GM19395 (cell line): ENCODE results near the gene NRK.
"Not testable (repeated sequence)": the region's sequence is repeated elsewhere in the genome, so short reads cannot be mapped to it uniquely, and the experiment has no call there.

ENCODE experiments used
- ATAC-seq: cut with Tn5 transposase; IDR thresholded peaks from one replicate; pipeline ENCODE4 v1.9.1; 2021; ENCODE audit warnings: mild to moderate bottlenecking, moderate library complexity; ENCODE audit not compliant: unreplicated experiment

Gene NRK, protein sequence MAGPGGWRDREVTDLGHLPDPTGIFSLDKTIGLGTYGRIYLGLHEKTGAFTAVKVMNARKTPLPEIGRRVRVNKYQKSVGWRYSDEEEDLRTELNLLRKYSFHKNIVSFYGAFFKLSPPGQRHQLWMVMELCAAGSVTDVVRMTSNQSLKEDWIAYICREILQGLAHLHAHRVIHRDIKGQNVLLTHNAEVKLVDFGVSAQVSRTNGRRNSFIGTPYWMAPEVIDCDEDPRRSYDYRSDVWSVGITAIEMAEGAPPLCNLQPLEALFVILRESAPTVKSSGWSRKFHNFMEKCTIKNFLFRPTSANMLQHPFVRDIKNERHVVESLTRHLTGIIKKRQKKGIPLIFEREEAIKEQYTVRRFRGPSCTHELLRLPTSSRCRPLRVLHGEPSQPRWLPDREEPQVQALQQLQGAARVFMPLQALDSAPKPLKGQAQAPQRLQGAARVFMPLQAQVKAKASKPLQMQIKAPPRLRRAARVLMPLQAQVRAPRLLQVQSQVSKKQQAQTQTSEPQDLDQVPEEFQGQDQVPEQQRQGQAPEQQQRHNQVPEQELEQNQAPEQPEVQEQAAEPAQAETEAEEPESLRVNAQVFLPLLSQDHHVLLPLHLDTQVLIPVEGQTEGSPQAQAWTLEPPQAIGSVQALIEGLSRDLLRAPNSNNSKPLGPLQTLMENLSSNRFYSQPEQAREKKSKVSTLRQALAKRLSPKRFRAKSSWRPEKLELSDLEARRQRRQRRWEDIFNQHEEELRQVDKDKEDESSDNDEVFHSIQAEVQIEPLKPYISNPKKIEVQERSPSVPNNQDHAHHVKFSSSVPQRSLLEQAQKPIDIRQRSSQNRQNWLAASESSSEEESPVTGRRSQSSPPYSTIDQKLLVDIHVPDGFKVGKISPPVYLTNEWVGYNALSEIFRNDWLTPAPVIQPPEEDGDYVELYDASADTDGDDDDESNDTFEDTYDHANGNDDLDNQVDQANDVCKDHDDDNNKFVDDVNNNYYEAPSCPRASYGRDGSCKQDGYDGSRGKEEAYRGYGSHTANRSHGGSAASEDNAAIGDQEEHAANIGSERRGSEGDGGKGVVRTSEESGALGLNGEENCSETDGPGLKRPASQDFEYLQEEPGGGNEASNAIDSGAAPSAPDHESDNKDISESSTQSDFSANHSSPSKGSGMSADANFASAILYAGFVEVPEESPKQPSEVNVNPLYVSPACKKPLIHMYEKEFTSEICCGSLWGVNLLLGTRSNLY (N-terminal part only)

DNA sequence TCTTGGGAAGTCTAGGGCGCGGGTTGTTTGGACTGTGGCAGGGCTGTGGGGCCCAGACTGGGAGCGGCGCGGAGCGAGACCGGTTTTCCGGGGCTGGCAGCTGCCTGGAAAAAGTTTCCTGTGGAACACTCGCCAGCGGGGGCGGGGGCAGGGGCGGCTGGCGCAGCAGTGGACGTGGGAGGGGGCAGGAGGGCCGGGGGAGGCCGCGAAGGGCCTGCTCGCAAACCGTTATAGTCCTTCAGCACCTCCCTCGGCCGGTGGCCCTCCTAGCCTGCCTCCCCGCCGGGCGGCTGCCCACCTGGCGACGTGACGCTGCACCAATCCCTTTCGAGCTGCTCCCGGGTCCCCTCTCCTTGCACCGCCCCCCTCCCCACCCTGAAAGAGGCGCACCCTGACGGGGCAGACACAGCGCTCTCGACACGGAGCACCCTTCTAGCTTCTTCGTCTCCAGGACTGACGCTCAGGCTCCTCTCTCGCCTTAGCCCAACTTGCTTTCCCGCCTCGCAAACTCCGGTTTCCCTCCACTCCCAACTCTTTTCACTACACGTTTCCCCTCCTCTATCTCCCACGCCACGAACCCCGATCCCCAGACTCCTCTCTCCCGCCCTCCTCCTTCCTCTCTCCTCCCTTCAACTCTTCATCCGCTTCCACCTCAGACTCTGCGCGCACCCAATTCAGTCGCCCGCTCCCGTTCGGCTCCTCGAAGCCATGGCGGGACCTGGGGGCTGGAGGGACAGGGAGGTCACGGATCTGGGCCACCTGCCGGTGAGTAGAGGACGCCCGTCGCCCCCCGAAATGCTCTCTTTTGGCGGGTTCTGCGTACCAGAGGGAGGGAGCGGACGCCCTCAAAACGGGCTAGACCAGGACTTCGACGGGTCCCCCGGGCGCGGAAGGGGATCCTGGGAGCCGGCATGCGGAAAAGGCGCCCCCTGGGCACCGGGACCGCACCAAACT is at the start of gene NRK:
NRK (plus strand) TSS at position 402 of the 954 bp plus-strand sequence; CDS start at position 709, 307 bp downstream.
- ATAC-seq, result no peak

DNA sequence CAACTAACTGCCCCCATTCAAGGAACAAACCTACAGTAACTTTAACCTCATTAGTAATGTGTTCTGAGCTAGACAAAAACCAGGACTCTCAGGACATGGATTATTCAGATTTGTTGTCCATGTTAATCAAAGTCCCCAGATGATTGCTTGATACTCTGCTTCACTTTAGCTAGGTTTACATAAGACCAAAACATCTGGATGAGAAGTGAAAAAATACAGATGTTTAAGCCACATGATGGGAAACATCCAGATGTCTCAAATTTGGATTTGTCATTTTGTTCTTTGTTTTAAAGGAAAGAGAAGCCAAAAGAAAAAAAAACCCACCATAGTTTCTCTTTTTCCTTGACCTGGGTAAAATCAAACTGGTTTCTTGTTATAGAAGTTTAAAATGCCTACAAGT is 48.5 kb upstream of the NRK start:
- no peak for ATAC-seq

DNA sequence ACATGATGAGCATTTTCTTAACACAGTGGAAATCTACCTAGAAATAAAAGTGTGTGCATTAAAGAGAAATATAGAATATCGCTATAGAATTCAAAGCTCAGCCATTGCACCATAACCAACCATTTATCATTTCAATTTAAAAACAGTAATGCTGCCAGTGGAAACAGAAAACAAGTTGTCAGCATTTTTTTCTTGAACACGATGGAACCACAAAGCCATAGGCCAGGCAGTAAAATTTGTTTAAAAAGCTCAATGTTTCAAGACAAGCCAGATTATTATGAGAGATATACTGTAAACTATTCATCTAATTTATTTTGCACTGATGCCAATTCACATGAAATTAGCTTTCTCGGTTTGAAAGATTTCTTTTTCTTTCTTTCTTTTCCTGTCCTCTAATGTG is 46.7 kb upstream of the NRK start:
- no peak for ATAC-seq

DNA sequence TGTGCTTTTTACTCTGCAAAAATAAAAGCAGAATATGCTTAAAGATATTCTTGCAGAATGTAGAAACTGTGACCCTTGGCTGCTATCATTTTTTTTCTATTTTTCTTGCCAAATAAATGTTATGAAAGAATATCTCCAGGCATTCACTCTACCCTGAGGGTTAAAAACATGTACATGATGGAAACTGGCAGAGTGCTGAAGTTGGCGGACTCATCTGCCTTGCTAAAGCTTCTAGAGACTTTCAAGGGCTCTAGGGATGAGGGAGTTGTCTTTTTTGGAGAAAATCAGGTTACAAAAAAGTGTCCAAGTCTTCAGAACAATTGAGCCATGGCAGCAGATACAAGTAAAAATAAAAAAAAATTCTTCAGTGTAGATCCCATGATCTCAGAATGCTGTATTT is 40.5 kb upstream of the NRK start:
- ATAC-seq, result no peak

DNA sequence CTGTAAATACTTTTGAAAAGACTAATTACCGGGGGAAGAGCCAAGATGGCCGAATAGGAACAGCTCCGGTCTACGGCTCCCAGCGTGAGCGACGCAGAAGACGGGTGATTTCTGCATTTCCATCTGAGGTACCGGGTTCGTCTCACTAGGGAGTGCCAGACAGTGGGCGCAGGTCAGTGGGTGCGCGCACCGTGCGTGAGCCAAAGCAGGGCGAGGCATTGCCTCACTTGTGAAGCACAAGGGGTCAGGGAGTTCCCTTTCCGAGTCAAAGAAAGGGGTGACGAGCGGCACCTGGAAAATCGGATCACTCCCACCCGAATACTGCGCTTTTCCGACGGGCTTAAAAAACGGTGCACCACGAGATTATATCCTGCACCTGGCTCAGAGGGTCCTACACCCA is 25.5 kb upstream of the NRK start:
- ATAC-seq, result not testable (repeated sequence)

DNA sequence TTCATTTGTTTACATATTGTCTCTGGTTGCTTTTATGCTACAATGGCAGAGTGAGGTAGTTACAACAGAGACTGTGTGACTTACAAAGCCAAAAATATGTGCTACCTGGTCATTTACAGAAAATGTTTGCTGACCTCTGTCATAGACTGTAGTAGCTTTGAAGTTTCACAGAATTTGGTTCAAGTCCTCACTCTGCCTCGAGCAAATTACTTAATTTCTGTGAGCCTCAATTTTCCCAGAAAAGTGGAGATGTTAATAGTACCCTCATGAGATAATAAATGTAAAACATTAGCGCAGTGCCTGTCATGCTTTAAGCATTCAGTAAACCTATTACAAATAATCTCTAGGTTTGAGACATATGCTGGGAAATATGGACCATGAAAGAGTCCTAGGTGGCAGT is 18.4 kb upstream of the NRK start:
- ATAC-seq, result no peak

DNA sequence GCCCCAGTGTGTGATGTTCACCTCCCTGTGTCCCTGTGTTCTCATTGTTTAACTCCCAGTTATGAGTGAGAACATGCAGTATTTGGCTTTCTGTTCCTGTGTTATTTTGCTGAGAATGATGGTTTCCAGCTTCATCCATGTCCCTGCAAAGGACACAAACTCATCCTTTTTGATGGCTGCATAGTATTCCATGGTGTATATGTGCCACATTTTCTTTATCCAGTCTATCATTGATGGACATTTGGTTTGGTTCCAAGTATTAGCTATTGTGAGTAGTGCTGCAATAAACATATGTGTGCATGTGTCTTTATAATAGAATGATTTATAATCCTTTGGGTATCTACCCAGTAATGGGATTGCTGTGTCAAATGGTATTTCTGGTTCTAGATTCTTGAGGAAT is 16.7 kb upstream of the NRK start:
- ATAC-seq, result not testable (repeated sequence)

DNA sequence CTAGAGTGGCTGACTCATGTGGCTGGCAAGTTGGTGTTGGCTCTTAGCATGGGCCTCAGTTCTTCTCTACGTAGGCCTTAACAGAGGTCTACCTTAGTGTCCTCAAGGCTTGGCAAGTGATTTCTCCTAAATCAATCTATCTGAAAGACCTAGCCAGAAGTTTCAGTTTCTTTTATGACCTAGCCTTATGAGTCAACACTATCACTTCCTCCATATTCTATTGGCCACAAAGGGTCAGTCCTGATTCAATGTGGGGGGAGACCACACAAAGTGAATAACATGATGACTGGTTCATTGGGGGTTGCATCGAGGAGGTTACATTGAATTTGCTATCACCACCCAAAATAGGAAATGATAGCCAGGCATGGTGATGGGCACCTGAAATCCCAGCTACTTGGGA is 5.8 kb upstream of the NRK start:
- no peak for ATAC-seq

DNA sequence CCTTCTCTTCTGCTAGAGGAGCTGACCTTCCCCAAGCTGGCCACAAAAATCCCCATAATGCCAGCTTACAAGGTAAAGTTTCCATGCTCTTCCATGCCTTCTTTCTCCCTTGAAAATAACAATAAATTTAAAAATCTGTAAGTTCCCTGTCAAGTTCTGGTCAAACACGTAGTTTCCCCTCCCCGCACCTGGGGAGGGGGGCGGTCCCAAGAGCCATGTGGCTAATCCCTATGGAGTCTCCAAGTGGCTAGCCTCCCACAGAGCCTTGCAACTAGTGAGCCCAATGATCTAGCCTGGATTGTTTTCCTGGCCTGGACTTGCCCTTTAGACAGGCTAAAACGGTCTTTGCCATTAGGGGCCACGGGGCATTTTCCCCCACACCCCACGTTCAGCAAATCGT is 2.1 kb upstream of the NRK start:
- no peak for ATAC-seq

DNA sequence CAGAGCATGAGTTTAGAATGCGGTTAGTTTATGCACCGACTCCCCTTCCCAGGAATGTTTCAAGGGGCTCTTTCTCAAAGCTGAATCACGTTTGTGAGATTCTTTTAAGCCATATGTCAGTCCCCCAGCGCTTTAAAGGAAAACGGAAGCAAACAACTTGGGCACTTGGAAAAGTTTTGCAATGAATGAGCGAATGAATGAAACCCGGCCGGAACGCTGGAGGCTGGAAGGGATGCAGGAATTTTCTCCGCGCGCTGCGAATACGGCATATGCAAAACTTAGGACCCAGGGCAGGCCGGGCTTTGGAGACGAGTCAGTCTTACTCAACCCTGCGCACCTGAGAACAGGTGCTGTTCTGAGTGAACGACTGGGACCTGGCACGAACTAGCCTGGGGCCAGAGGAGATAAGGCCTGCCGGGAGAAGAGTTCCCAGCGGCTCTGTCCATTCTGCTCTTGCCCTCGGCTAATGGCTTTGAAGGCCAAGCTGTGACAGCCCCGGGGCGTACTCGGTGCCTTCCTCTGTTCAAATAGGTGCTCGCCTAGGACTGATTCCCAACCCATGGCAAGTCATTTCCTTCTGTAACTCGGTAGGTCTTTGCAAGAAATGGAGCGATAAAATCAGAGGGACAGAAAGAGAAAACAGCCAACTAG is 743 bp upstream of the NRK start:
- no peak for ATAC-seq

DNA sequence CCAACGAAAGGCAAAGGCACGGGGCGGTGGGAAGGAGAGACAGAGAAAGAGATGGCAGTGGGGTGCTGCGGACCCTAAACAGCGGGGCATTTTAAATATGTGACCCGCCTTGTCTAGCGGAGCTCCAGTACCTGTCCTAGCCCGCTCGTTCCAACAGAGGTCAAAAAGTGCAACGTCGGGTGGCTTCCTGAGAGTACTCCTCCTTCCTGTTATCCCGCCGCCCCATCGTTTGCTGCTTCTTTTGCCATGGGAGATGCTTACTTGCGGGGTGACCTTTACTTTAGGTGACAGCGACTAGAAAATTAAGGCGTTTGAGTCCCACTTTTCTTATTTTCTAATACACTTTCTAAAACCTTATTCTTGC is 735 bp downstream of the NRK start:
- ATAC-seq, result no peak

DNA sequence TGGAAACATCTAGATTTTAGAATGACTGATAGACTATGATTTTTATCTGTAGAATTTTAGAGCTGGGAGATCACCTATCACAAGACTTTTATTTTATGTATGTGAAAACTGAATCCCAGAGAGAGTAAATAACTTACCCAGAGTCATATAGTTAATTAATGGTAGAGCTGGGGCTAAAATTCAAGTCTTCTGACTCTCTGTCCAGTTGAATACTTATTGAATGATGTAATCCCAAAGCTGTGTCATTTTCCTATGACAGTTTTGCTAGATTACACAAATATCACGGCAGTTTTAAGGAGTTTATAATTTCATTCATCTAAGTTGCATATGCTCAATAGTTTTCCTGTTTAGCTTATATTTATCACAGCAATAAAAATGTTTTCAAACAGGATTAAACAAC is 6.7 kb downstream of the NRK start:
- no peak for ATAC-seq

DNA sequence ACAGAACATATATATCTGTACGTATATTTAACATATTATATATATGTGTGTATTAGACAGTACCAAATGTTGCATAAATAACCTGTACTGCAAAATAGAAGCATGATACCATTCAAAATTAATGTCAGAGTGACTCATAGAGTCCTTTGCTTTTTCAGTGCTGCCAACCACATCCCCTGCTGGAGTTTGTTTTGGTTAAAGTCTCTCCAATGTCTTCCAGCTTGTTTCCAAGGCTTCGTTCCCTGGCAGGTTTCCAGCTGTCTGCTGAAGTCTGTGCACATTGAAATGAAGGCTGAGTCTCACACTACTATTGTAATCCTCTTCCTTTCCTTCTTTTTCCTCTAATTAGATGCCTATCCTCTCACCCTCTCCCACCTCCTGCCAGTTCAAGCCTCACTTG is 14.9 kb downstream of the NRK start:
- no peak for ATAC-seq

DNA sequence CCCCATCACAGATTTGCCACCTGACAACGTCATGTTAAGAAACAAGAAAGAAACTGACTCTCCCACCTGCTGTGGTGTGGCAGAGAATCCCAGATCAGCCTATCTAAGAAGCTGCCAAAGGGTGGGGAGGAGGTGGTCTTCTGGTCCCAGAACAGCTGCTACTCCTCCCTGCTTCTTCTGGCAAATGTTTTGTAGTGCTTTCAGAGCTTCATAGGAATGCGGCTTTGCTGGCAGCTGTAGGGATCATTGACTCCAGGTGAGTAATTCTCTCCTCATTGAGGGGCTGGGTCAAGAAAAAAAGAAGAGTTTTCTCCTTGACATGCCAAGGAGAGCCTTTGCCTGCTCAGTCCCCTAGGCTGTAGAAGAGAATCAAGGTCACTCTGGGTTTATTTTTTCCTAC is 23.3 kb downstream of the NRK start:
- ATAC-seq, result no peak

DNA sequence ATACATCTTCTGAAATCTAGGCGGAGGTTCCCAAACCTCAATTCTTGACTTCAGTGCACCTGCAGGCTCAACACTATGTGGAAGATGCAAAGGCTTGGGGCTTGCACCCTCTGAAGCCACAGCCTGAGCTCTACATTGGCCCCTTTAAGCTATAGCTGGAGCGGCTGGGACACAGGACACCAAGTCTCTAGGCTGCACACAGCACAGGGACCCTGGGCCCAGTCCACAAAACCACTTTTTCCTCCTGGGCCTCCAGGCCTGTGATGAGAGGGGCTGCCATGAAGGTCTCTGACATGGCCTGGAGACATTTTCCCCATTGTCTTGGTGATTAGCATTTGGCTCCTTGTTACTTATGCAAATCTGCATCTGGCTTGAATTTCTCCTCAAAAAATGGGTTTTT is 27.8 kb downstream of the NRK start:
- ATAC-seq, result not testable (repeated sequence)

DNA sequence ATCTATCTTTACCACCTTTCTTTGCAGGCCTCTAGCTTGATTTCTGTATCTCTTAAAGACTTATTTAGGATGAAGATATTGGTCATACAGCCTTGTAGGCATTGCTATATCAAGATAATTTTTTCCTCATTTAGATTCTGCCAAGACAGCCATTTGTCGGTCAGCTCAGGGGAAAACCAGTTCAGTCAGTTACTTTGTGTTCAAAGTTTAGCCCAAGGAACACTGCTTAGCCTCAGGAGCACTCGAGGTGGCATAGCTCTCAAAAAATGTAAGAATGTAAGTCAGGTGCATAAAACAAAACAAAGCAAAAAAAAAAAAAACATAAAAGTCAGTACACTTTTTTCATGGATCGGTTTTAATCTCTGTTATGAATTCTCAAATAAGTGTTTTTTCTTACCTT is 43.4 kb downstream of the NRK start:
- no peak for ATAC-seq

DNA sequence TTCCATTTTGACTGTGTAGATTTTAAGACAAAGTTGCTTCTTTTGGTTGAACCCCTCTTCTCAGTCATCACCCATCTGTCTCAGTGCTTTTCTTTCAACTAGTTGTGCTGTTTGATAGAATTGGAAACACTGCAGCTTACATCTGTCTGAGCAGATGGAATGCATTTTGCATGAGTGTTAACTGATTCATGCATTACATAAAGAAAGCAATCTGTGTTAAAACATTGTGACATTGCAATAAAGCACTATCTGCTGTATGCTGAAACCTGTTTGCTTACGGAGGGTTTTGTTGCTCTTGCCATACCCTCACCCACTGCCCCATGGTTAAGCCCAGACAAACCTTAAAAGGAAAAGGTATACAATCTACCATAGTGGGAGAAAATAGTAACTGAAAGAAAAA is 47.4 kb downstream of the NRK start:
- no peak for ATAC-seq

DNA sequence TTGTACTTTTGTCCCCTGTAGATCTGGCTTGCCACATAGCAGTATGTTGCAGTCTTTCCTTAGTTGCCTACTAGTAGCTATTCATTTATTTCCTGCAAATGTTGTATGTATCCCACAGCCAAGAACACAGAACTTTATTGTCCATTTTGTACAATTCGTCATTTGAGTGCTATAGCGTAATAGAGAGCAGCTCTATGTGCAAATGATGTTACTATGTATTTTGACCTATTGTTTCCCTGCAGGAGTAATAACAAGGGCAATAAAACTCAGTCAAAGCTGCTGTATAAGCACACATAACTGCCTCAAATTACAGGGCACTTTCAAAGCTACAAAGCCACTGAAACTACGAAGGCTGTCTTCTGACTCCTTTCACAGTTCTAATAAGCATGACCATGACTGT is 48.1 kb downstream of the NRK start:
- no peak for ATAC-seq

DNA sequence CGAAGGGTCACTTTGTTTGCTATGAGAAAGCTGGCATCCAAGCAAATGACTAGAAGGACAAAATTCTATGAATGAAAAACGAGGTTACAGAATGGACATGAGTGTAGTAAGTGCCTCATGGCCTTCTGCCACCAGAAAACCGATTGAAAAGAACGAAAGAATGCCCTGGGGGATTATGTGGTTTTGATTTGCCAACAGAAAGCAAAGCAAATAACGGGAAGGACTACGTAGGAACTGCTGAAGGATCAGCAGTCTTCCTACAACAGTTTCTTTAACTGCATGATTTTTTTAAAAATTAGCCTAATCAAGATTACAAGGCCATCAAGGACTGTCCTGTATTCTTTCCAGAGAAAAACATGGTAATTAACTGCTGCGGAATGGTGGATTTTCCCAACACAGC is 50.6 kb downstream of the NRK start:
- no peak for ATAC-seq

DNA sequence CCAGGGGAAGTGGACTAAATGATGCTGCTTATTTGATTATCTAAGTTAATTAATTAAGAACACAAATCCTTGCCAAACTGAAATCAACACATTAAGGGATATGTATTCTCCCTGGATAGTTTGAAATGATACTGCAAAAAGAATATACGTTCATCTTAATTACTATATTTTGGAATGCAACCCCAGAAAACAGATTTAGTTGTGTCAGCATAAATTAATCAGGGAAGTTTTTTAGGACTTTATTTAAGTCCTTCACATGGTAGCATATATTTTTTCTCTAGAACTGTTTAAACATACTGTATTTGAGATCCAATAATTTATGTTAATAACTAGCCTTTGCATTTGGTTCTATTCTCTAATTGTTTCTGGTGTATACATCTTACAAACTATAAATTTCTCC is 52.5 kb downstream of the NRK start:
- no peak for ATAC-seq
